GM12878 (cell line): Measurements from ENCODE around the gene CACNB3. TPM values are rescaled to one million over a fixed set of nuclear protein-coding genes. Genes with fewer than 3 reads are reported as not detected.

Source experiments
- ATAC-seq: fragments of 200-7000 bp; cut with Tn5 transposase; 3 replicates; pipeline ENCODE4 v1.9.1; 2020; ENCODE audit warnings: mild to moderate bottlenecking, moderate library complexity
- BruUV-seq: library from RNA; stranded (reverse); fragments of 400-500 nt; replicated peaks from 2 replicates; lab custom pipeline; 2021; lab: Mats Ljungman, UMichigan
- CTCF ChIA-PET: fragments of 300-600 bp; sonication (Branson Sonifier 250); formaldehyde crosslinking; extraction: SDS; loops from one replicate; lab custom pipeline; 2021; ENCODE audit warnings: inconsistent platforms; lab: Yijun Ruan, JAX
- POLR2A ChIA-PET: fragments of 350-600 bp; formaldehyde crosslinking; extraction: SDS; loops from one replicate; lab custom pipeline; 2021; ENCODE audit warnings: inconsistent platforms; lab: Charles Lee
- RAD21 ChIA-PET: fragments of 300-600 bp; sonication (Branson Sonifier 250); formaldehyde crosslinking; loops from one replicate; lab custom pipeline; 2023; ENCODE audit warnings: antibody characterized with exemption; ENCODE audit not compliant: unreplicated experiment; lab: Charles Lee
- SMC1A ChIA-PET: fragments of 300-600 bp; sonication (Branson Sonifier 250); formaldehyde crosslinking; loops from one replicate; lab custom pipeline; 2023; ENCODE audit not compliant: unreplicated experiment, uncharacterized antibody; lab: Charles Lee
- DNase-seq: peaks from one replicate; pipeline ENCODE4 v3.0.0-alpha.2; 2011; ENCODE audit warnings: low read depth, low spot score
- FAIRE-seq: peaks from 3 replicates; lab custom pipeline; 2011; peaks lifted over from hg19 to GRCh38; lab: Jason Lieb, UNC
- H2AFZ ChIP-seq: 2 replicates; pipeline ENCODE4 v1.6.0; 2011; ENCODE audit warnings: low read depth, low read length, control low read depth; ENCODE audit not compliant: control insufficient read depth
- H3K27ac ChIP-seq: 2 replicates; pipeline ENCODE4 v1.5.1; 2011; ENCODE audit warnings: control low read depth; ENCODE audit not compliant: control insufficient read depth, insufficient read depth
- H3K27me3 ChIP-seq, 2 experiments: replicated peaks in 1 of 2; 2 replicates each; pipeline versions ENCODE4 v1.6.0 to v1.6.1; 2011; ENCODE audit warnings: low read length in 1 of 2; ENCODE audit not compliant: control insufficient read depth in 2 of 2, insufficient read depth in 2 of 2
- H3K36me3 ChIP-seq, 2 experiments: 2 replicates each; pipeline ENCODE4 v1.5.1; 2011; ENCODE audit warnings: low read length in 1 of 2; ENCODE audit not compliant: control insufficient read depth in 2 of 2, insufficient read depth in 2 of 2
- H3K4me1 ChIP-seq: 2 replicates; pipeline ENCODE4 v1.6.1; 2011; ENCODE audit warnings: mild to moderate bottlenecking, low read length, moderate library complexity, mixed read lengths; ENCODE audit not compliant: control insufficient read depth, insufficient read depth
- H3K4me2 ChIP-seq: 2 replicates; pipeline ENCODE4 v1.6.0; 2011; ENCODE audit warnings: control low read depth; ENCODE audit not compliant: control insufficient read depth, insufficient read depth
- H3K4me3 ChIP-seq: fragments of 200-600 bp; sonication (generic); 2 replicates; pipeline ENCODE4 v1.5.1; 2016
- H3K79me2 ChIP-seq: 2 replicates; pipeline ENCODE4 v1.6.0; 2011; ENCODE audit warnings: low read length; ENCODE audit not compliant: control insufficient read depth, insufficient read depth
- H3K9ac ChIP-seq: 2 replicates; pipeline ENCODE4 v1.8.0; 2011; ENCODE audit warnings: low read length, control low read depth, mixed read lengths; ENCODE audit not compliant: control insufficient read depth, insufficient read depth
- H3K9me3 ChIP-seq: replicated peaks from 3 replicates; pipeline ENCODE4 v1.5.1; 2011; ENCODE audit warnings: mild to moderate bottlenecking, low read length; ENCODE audit not compliant: control insufficient read depth, insufficient read depth
- H4K20me1 ChIP-seq: 2 replicates; pipeline ENCODE4 v1.6.0; 2011; ENCODE audit not compliant: control insufficient read depth, insufficient read depth
- CHD2 ChIP-seq: IDR thresholded peaks from 2 replicates; pipeline ENCODE4 v1.6.1; 2011; ENCODE audit warnings: low read depth, low read length, improper control_type of control experiment, borderline replicate concordance
- EGR1 ChIP-seq, 2 experiments: IDR thresholded peaks; 1 replicate in 1 of 2; 2 replicates in 1 of 2; pipeline ENCODE4 v1.6.1; 2011 to 2012; ENCODE audit warnings: low read depth in 2 of 2, low read length in 2 of 2, borderline replicate concordance in 1 of 2, mild to moderate bottlenecking in 1 of 2, moderate library complexity in 1 of 2
- EP300 ChIP-seq, 2 experiments: fragments of 150-350 bp in 1 of 2; IDR thresholded peaks; 2 replicates each; pipeline ENCODE4 v1.6.1; 2011 to 2012; ENCODE audit warnings: low read depth in 2 of 2, low read length in 2 of 2, borderline replicate concordance in 1 of 2, improper control_type of control experiment in 1 of 2, inconsistent platforms in 1 of 2; ENCODE audit not compliant: control insufficient read depth in 1 of 2
- ETV6 ChIP-seq, 2 experiments: fragments of 450-650 bp in 1 of 2; IDR thresholded peaks in 1 of 2; conservative IDR thresholded peaks in 1 of 2; 2 replicates each; pipeline ENCODE4 v1.6.1; 2014; ENCODE audit warnings: antibody characterized with exemption in 1 of 2, borderline replicate concordance in 1 of 2, low read depth in 1 of 2, mild to moderate bottlenecking in 1 of 2, moderate library complexity in 1 of 2
- HDGF ChIP-seq: fragments of 450-650 bp; IDR thresholded peaks from 2 replicates; pipeline ENCODE4 v1.6.1; 2016; ENCODE audit warnings: antibody characterized with exemption
- MAX ChIP-seq: IDR thresholded peaks from 2 replicates; pipeline ENCODE4 v1.6.1; 2012; ENCODE audit warnings: low read depth, low read length, improper control_type of control experiment
- MTA2 ChIP-seq: fragments of 450-650 bp; IDR thresholded peaks from 2 replicates; pipeline ENCODE4 v1.6.1; 2016; ENCODE audit warnings: low read depth, mild to moderate bottlenecking, moderate library complexity
- NFYB ChIP-seq: IDR thresholded peaks from 2 replicates; pipeline ENCODE4 v1.6.1; 2011; ENCODE audit warnings: low read depth, mild to moderate bottlenecking, low read length, improper control_type of control experiment, moderate library complexity; ENCODE audit not compliant: insufficient read depth
- PAX5 ChIP-seq: IDR thresholded peaks from 2 replicates; pipeline ENCODE4 v1.6.1; 2011; ENCODE audit warnings: low read depth, low read length, borderline replicate concordance
- RAD21 ChIP-seq: IDR thresholded peaks from 2 replicates; pipeline ENCODE4 v1.6.1; 2011; ENCODE audit warnings: mild to moderate bottlenecking, low read depth, low read length, moderate library complexity; ENCODE audit not compliant: insufficient read depth
- RBBP5 ChIP-seq: fragments of 200-600 bp; sonication (generic); conservative IDR thresholded peaks from 2 replicates; pipeline ENCODE4 v1.6.1; 2016
- USF1 ChIP-seq: IDR thresholded peaks from 2 replicates; pipeline ENCODE4 v1.6.1; 2011; ENCODE audit warnings: borderline replicate concordance, low read depth, mild to moderate bottlenecking, moderate library complexity, mixed read lengths, low read length; ENCODE audit not compliant: insufficient read depth; ENCODE audit errors: extremely low read length
- YBX1 ChIP-seq: fragments of 450-650 bp; IDR thresholded peaks from 2 replicates; pipeline ENCODE4 v1.6.1; 2016; ENCODE audit warnings: antibody characterized with exemption
- ZNF217 ChIP-seq: fragments of 450-650 bp; IDR thresholded peaks from 2 replicates; pipeline ENCODE4 v1.6.1; 2017; ENCODE audit warnings: antibody characterized with exemption, mild to moderate bottlenecking
- ZNF274 ChIP-seq: IDR thresholded peaks from one replicate; pipeline ENCODE4 v1.8.0; 2011; ENCODE audit not compliant: insufficient read length, insufficient read depth
- ZNF384 ChIP-seq: IDR thresholded peaks from 2 replicates; pipeline ENCODE4 v1.6.1; 2012; ENCODE audit warnings: low read depth, mild to moderate bottlenecking, low read length, improper control_type of control experiment, borderline replicate concordance
- WGBS: methylation state at CpG from one replicate; pipeline ENCODE4 v1.1.6; 2016; ENCODE audit warnings: low lambda C conversion rate; ENCODE audit not compliant: insufficient replicate concordance, insufficient coverage; ENCODE audit errors: missing lambda C conversion rate; 5-methylcytosine and 5-hydroxymethylcytosine counted together
- in situ Hi-C: fragments of 300-500 bp; cut with MboI; formaldehyde crosslinking; loops from 9 replicates; pipeline ENCODE4 v1.14.3; 2018; ENCODE audit warnings: mixed read lengths
- intact Hi-C: fragments of 100-400 bp; cut with micrococcal nuclease; formaldehyde crosslinking; loops from one replicate; pipeline ENCODE4 v1.14.2; 2022; ENCODE audit not compliant: unreplicated experiment
- polyA plus RNA-seq, 11 experiments: library from polyadenylated mRNA; depleted of rRNA in 4 of 11; unstranded in 6 of 11; stranded (reverse) in 5 of 11; fragments of >200 nt; fragmentation: Nextera tagmentation in 4 of 11; fragmentation: Illumina TruSeq in 1 of 11; extraction: Ambion mirVana in 4 of 11; extraction: Trizol in 1 of 11; gene quantifications; 1 replicate in 1 of 11; 2 replicates in 10 of 11; pipeline versions ENCODE4 v1.2.1 to v1.2.3, GENCODE V29; 2011 to 2016; ENCODE audit warnings: inconsistent platforms in 2 of 11, missing spikeins in 2 of 11, low read depth in 1 of 11
- total RNA-seq, 4 experiments: library from RNA; depleted of rRNA in 3 of 4; stranded (reverse); fragments of >200 nt in 3 of 4; fragmentation: Illumina TruSeq in 1 of 4; extraction: Trizol in 1 of 4; gene quantifications; 2 replicates each; pipeline versions ENCODE4 v1.2.1 to v1.2.3, GENCODE V29; 2013 to 2021
- TF ChIP-seq, protein P1 (sequence below): fragments of 450-650 bp; IDR thresholded peaks from 2 replicates; pipeline ENCODE4 v1.6.1; 2017; ENCODE audit warnings: mild to moderate bottlenecking

Gene CACNB3
- total and polyA plus RNA-seq, 10 of the 15 experiments (the other 5 are each of a cell fraction or from before 2014, with no cell fraction given) = 0.78 to 5.0 (median 1.7) TPM

DNA sequence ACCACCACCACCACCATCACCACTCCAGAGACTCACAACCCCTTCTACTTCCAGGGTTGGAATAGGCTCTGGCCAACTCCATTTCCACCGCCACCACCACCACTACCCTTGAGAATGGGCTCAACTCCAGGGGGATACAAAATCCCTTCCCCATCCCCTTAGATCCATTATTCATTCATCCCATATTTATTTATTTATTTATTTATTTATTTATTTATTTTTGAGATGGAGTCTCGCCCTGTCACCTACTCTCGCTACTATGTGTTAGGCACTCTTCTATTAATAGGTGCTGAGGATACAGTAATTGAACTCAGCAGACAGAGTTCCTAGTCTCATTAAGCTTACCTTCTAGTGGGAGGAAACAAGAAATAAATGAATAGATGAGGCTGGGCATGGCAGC lies 24.6 kb upstream of the CACNB3 start:
- H3K79me2 ChIP-seq = no peaks in the 10 kb centered on the region
- TF ChIP-seq NFYB (no peak), MTA2 (no peak), HDGF (no peak), PAX5 (no peak), EP300 (IDR thresholded peaks at IDR 0.05; ENCODE audit: borderline replicate concordance in 1 of 2, control insufficient read depth in 1 of 2, low read depth in 2 of 2, low read length in 2 of 2) (no peak), RAD21 (no peak), YBX1 (no peak), EGR1 (IDR thresholded peaks at IDR 0.05; ENCODE audit: borderline replicate concordance in 1 of 2, low read depth in 2 of 2, low read length in 2 of 2) (no peak), CHD2 (no peak), ZNF274 (no peak), USF1 (no peak), RBBP5 (no peak), ZNF217 (no peak), MAX (no peak), ETV6 (conservative IDR thresholded peaks at IDR 0.05 in 1 of 2, IDR thresholded peaks at IDR 0.05 in 1 of 2; ENCODE audit: borderline replicate concordance in 1 of 2, low read depth in 1 of 2) (no peak), ZNF384 (no peak)
- TF ChIP-seq, protein P1, sequence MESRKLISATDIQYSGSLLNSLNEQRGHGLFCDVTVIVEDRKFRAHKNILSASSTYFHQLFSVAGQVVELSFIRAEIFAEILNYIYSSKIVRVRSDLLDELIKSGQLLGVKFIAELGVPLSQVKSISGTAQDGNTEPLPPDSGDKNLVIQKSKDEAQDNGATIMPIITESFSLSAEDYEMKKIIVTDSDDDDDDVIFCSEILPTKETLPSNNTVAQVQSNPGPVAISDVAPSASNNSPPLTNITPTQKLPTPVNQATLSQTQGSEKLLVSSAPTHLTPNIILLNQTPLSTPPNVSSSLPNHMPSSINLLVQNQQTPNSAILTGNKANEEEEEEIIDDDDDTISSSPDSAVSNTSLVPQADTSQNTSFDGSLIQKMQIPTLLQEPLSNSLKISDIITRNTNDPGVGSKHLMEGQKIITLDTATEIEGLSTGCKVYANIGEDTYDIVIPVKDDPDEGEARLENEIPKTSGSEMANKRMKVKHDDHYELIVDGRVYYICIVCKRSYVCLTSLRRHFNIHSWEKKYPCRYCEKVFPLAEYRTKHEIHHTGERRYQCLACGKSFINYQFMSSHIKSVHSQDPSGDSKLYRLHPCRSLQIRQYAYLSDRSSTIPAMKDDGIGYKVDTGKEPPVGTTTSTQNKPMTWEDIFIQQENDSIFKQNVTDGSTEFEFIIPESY = no peak
- TF ChIP-seq, all 136 proteins: peak for 0
- Histone ChIP-seq H4K20me1 (no peaks in the 10 kb centered on the region), H3K36me3 (no peaks in the 10 kb centered on the region), H3K9me3 (no peaks in the 10 kb centered on the region), H3K4me2 (no peak overlapping the region), H3K27me3 (no peaks in the 10 kb centered on the region; a peak in 1 of 4 replicates), H3K4me3 (no peak overlapping the region), H3K27ac (no peak overlapping the region), H3K4me1 (no peaks in the 10 kb centered on the region), H2AFZ (no peak overlapping the region), H3K9ac (no peak overlapping the region)
- no TSS peak for BruUV-seq
- ChIA-PET RAD21 (interaction anchor here (0.6 to 6.3 kb wide), 6 partner anchors 32 to 277 kb away, joined by 3 to 158 read pairs (median 4); no protein-coding TSS in a partner anchor), SMC1A (interaction anchor here (0.9 to 6.6 kb wide), 4 partner anchors 28 to 173 kb away, joined by 3 to 182 read pairs (median 4); no protein-coding TSS in a partner anchor), POLR2A (interaction anchor here (0.5 to 2.1 kb wide), 2 partner anchors 9 to 40 kb away, joined by 3 to 8 read pairs; no protein-coding TSS in a partner anchor), CTCF (interaction anchor here (0.6 to 12.2 kb wide), 12 partner anchors 9 to 596 kb away, joined by 3 to 405 read pairs (median 15); partner anchors contain the start of genes CACNB3 and DDX23)
- FAIRE-seq = no peak
- WGBS = 62% methylated on average over 3 of the region's 3 CpGs
- in situ Hi-C loops = loop anchor here (10.0 kb wide), 1 partner anchor 249 kb away; no protein-coding TSS in a partner anchor
- DNase-seq = no peak
- no peak for ATAC-seq
- intact Hi-C loops = loop anchor here (10.0 kb wide), 2 partner anchors 119 to 249 kb away; no protein-coding TSS in a partner anchor
